Loucy (cell line): ENCODE measurements around the gene KCNK5.
A peak's percentile ranks its signal among the peaks of the same experiment; 100 is the strongest.

Experiments used
- H2AFZ ChIP-seq: fragments of 200-600 bp; sonication (generic); 2 replicates; pipeline ENCODE4 v1.6.0; 2016; ENCODE audit warnings: antibody characterized with exemption, mild to moderate bottlenecking, low read length, moderate library complexity
- H3F3A ChIP-seq: fragments of 200-600 bp; 2 replicates; pipeline ENCODE4 v1.6.0; 2016; ENCODE audit warnings: antibody characterized with exemption, low read depth, mild to moderate bottlenecking
- H3K27me3 ChIP-seq: fragments of 200-600 bp; sonication (generic); 2 replicates; pipeline ENCODE4 v1.6.1; 2014; ENCODE audit warnings: low read length, mild to moderate bottlenecking; ENCODE audit not compliant: insufficient read depth, poor library complexity, severe bottlenecking
- H3K36me3 ChIP-seq: fragments of 200-600 bp; sonication (generic); 2 replicates; pipeline ENCODE4 v1.6.1; 2016; ENCODE audit warnings: low read length; ENCODE audit not compliant: insufficient read depth
- H3K4me1 ChIP-seq: fragments of 200-600 bp; sonication (generic); 2 replicates; pipeline ENCODE4 v1.5.1; 2014; ENCODE audit warnings: low read length, mild to moderate bottlenecking; ENCODE audit not compliant: insufficient read depth, poor library complexity, severe bottlenecking
- H3K4me2 ChIP-seq: fragments of 200-600 bp; sonication (generic); 2 replicates; pipeline ENCODE4 v1.6.0; 2014; ENCODE audit warnings: antibody characterized with exemption, low read length, low read depth, mild to moderate bottlenecking; ENCODE audit not compliant: poor library complexity, severe bottlenecking
- H3K4me3 ChIP-seq: fragments of 200-600 bp; sonication (generic); 2 replicates; pipeline ENCODE4 v1.5.1; 2014; ENCODE audit warnings: low read length, mild to moderate bottlenecking, mixed read lengths; ENCODE audit not compliant: poor library complexity, severe bottlenecking
- H3K79me2 ChIP-seq: fragments of 200-600 bp; sonication (generic); 2 replicates; pipeline ENCODE4 v1.6.1; 2014; ENCODE audit warnings: low read length; ENCODE audit not compliant: insufficient read depth
- H3K9ac ChIP-seq: fragments of 200-600 bp; sonication (generic); 2 replicates; pipeline ENCODE4 v1.6.0; 2014; ENCODE audit warnings: mild to moderate bottlenecking, low read depth, low read length, moderate library complexity; ENCODE audit not compliant: poor library complexity, severe bottlenecking
- H3K9me2 ChIP-seq: fragments of 200-600 bp; sonication (generic); replicated peaks from 2 replicates; pipeline ENCODE4 v1.6.1; 2016; ENCODE audit warnings: low read depth, low read length, mixed read lengths
- H3K9me3 ChIP-seq: fragments of 200-600 bp; sonication (generic); 2 replicates; pipeline ENCODE4 v1.6.1; 2014; ENCODE audit warnings: mild to moderate bottlenecking, antibody characterized with exemption, low read length, low read depth; ENCODE audit not compliant: insufficient read depth
- H4K20me1 ChIP-seq: fragments of 200-600 bp; sonication (generic); 2 replicates; pipeline ENCODE4 v1.6.0; 2014; ENCODE audit warnings: antibody characterized with exemption, low read length, mild to moderate bottlenecking; ENCODE audit not compliant: insufficient read depth, poor library complexity, severe bottlenecking
- EZH2phosphoT487 ChIP-seq: fragments of 200-600 bp; IDR thresholded peaks from 2 replicates; pipeline ENCODE4 v1.6.1; 2018; ENCODE audit warnings: antibody characterized with exemption, mild to moderate bottlenecking, moderate library complexity, borderline replicate concordance
- TF ChIP-seq, protein P1 (sequence below): fragments of 200-600 bp; sonication (generic); conservative IDR thresholded peaks from 2 replicates; pipeline ENCODE4 v1.5.1; 2014; ENCODE audit warnings: mild to moderate bottlenecking, antibody characterized with exemption, low read length

KCNK5 gene

DNA sequence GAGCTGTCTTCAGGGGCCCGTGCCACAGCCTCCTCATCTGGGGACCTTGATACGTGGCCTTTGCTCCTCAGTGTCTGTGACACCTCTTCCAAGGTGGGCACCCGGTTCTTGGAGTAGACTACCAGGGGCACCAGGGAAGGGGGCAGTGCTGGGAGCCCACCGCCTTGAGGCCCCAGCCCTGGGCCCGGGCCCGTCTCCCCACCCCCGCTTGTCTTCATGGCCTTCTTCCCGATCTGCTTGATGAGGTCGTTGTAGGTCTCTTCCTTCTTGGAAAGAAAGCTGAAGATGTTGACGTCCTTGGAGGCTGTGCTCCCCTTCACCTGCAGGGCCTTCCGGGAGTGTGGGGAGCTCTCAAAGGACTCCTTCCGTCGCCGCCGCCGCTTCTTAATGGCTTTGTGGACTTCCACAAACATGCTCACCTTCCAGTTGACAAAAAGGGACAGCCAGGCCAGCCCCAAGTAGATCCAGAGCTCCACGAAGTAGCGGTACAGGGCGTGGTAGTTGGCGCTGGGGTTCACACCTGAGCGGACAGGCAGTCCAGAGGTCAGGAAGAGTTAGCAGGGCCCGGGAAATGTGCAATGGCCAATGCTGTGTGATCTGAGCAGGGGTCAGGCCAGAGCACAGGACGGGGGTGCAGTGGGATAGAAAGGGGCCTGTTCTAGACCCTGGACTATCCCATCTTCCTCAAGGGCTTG lies 37.9 kb downstream of the KCNK5 start:
- H3K36me3 ChIP-seq: peaks cover 35% of the 10 kb centered on the region; the same call in 1 of the 2 replicates
- H3K4me3 ChIP-seq: no peak overlapping the region

DNA sequence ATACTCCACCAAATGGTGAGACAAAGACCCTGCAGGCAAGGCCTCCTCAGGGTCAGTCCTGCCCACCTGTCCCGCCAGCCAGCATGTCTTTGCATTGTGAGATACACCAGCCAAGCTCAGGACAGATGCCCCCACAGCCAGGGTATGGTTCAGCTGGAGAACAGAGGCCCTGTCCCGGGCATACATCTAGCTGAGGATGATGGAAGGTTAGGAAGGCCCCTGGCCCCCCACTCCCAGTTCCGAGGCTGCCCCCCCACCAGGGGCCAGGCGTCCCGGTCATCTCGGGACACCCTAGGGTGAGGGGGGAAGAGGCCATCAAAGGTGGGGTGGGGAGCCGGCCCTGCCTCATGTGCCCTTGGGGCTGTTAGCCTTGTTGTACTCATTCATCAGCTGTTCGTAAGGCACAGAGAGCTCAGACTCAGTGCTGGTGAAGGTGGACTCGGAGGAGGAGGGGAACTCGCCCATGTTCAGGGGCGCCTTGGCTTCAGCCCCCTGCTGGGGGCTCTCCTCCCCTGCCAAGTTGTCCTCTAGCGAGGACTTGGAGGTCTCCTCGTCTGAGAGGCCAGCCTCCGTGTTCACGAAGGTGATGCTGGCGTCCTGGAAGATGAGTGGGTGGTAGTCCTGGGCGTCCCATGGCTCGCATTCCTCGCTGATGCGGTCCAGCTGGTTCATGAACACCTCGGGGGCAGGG lies 38.6 kb downstream of the KCNK5 start:
- H3K4me1 ChIP-seq: peaks cover 5% of the 10 kb centered on the region
- H3K9ac ChIP-seq: no peak overlapping the region
- H2AFZ ChIP-seq: no peak overlapping the region
- no peaks in the 10 kb centered on the region for H3F3A ChIP-seq
- H3K27me3 ChIP-seq: no peaks in the 10 kb centered on the region
- H3K9me3 ChIP-seq: no peaks in the 10 kb centered on the region
- no peaks in the 10 kb centered on the region for H3K9me2 ChIP-seq
- no peaks in the 10 kb centered on the region for H3K79me2 ChIP-seq
- H3K4me2 ChIP-seq: no peak overlapping the region
- TF ChIP-seq, protein P1, sequence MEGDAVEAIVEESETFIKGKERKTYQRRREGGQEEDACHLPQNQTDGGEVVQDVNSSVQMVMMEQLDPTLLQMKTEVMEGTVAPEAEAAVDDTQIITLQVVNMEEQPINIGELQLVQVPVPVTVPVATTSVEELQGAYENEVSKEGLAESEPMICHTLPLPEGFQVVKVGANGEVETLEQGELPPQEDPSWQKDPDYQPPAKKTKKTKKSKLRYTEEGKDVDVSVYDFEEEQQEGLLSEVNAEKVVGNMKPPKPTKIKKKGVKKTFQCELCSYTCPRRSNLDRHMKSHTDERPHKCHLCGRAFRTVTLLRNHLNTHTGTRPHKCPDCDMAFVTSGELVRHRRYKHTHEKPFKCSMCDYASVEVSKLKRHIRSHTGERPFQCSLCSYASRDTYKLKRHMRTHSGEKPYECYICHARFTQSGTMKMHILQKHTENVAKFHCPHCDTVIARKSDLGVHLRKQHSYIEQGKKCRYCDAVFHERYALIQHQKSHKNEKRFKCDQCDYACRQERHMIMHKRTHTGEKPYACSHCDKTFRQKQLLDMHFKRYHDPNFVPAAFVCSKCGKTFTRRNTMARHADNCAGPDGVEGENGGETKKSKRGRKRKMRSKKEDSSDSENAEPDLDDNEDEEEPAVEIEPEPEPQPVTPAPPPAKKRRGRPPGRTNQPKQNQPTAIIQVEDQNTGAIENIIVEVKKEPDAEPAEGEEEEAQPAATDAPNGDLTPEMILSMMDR: no peak
- TF ChIP-seq EZH2phosphoT487: no peak
- peaks cover 33% of the 10 kb centered on the region; the same call in 1 of the 2 replicates for H3K36me3 ChIP-seq
- H3K4me3 ChIP-seq: no peak overlapping the region
- no peaks in the 10 kb centered on the region for H4K20me1 ChIP-seq

More for the DNA sequence above, 37.9 kb downstream of the KCNK5 start:
- no peak overlapping the region for H3K9ac ChIP-seq
- no peaks in the 10 kb centered on the region for H3K27me3 ChIP-seq
- H3K4me2 ChIP-seq: no peak overlapping the region
- H3K9me2 ChIP-seq: no peaks in the 10 kb centered on the region
- no peaks in the 10 kb centered on the region for H3K79me2 ChIP-seq
- H3K4me1 ChIP-seq: peaks cover 5% of the 10 kb centered on the region
- no peaks in the 10 kb centered on the region for H4K20me1 ChIP-seq
- H3F3A ChIP-seq: no peaks in the 10 kb centered on the region
- H2AFZ ChIP-seq: no peak overlapping the region
- H3K9me3 ChIP-seq: no peaks in the 10 kb centered on the region
- no peak for TF ChIP-seq EZH2phosphoT487
- TF ChIP-seq, protein P1: no peak

DNA sequence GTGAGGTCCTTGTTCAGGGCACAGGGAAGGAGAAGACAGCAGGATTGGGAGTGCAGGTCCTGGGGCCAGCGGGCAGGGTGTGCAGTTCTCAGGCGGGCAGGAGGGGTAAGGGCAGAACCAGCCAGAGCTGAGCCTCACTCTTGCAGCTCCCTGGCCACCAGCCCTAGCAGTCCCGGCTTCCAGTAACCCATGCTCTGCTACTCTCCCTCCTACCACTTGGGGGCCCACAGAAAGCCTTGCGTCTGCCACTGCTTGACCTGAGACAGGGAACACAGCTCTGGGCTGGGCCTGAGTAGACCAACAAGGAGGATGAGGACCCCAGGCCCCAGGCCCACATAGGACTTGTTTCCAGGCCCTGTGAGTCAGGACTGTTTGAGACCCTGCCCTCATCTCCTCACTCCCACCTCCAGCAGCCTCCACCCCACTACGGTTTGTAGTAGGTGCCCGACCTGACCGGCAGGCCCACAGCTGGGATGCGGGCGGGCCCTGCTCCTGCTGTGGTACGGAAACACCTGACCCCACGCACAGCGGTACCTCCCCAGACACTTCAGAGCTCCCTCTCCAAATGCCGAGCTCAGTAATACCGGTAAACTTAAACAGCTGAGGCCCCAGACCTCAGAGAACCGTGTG lies 39.2 kb downstream of the KCNK5 start:
- no peaks in the 10 kb centered on the region for H3K9me2 ChIP-seq

More for the DNA sequence above, 39.2 kb downstream of the KCNK5 start:
- H3K79me2 ChIP-seq: no peaks in the 10 kb centered on the region
- H4K20me1 ChIP-seq: no peaks in the 10 kb centered on the region
- no peak overlapping the region for H3K9ac ChIP-seq
- H3K4me2 ChIP-seq: no peak overlapping the region
- H2AFZ ChIP-seq: no peak overlapping the region
- peaks cover 5% of the 10 kb centered on the region for H3K4me1 ChIP-seq
- H3K36me3 ChIP-seq: peaks cover 27% of the 10 kb centered on the region; the same call in 1 of the 2 replicates
- no peaks in the 10 kb centered on the region for H3K27me3 ChIP-seq
- H3K4me3 ChIP-seq: no peak overlapping the region
- H3F3A ChIP-seq: no peaks in the 10 kb centered on the region
- H3K9me3 ChIP-seq: no peaks in the 10 kb centered on the region
- TF ChIP-seq, protein P1: peak; percentile 69
- no peak for TF ChIP-seq EZH2phosphoT487
